GM18519 (cell line): ENCODE data around the gene OPRD1.
"Not testable (repeated sequence)": the region's sequence is repeated elsewhere in the genome, so short reads cannot be mapped to it uniquely, and the experiment has no call there.

Experiments used
- ATAC-seq: cut with Tn5 transposase; IDR thresholded peaks from one replicate; pipeline ENCODE4 v1.9.1; 2021; ENCODE audit warnings: mild to moderate bottlenecking, moderate library complexity; ENCODE audit not compliant: unreplicated experiment, low FRiP score

OPRD1 gene

DNA sequence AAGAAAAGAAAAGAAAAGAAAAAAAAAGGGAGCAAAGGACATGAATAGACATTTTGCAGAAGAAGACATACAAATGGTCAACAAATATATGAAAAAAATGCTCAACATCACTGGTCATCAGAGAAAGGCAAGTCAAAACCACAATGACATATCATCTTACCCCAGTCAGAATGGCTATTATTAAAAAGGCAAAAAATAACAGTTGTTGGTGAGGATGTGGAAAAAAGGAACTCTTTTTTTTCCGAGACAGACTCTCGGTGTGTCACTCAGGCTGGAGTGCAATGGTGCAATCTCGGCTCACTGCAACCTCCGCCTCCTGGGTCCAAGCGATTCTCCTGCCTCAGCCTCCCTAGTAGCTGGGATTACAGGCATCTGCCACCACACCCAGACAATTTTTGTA is 63.2 kb downstream of the OPRD1 start:
- ATAC-seq, result not testable (repeated sequence)

GRCh38 chr1:28877132-28877781 is 65.3 kb downstream of the OPRD1 start:
- no peak for ATAC-seq

DNA sequence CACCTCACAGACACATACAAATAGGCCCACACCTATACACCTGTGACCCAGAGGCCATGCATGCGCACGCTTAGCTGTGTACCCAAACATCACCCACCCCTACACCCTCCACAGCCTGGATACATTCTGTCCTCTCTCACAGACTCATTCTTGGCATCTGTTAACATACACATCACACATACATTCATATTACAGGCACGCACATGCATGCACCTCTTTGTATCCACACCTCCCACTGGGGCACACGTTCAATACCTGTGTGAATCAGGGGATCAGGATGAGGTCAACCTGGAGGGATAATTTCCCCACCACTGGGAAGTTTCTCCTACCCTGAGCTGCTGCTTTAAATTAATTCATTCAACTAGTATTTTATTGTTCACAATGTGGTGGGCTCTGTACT is 66.8 kb downstream of the OPRD1 start:
- ATAC-seq, result no peak

DNA sequence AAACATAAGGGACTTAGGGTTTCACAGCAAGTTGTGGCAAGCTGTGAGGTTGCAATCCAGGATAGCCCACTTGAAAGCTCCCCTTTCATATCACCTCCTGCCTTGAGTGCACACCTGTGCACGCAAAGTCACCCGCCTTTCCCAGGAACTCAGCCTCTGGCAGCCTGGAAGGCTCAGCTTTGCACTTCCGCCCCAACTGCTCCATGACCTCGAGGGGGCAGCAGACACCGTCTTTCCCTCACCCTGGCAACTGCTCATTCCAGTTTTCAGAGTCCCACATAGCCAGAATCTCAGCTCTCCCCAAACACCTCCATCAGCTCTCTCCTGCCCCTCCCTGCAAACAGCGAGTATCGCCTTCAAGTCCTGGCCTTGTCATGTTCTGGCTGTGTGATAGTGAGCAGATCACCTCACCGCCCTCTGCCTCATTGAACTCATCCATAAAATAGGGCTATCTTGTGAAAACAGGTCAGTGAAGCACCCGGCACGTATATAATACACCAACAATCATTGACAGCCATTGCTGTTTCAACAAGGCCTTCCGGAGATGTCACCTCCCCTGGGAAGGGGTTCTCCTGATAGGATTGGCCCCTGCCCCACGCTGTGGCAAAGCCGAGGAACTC is 70.1 kb downstream of the OPRD1 start:
- ATAC-seq, result no peak

- no peak for ATAC-seq
Measured at GRCh38 chr1:28883242-28883616, 71.3 kb downstream of the OPRD1 start.

DNA sequence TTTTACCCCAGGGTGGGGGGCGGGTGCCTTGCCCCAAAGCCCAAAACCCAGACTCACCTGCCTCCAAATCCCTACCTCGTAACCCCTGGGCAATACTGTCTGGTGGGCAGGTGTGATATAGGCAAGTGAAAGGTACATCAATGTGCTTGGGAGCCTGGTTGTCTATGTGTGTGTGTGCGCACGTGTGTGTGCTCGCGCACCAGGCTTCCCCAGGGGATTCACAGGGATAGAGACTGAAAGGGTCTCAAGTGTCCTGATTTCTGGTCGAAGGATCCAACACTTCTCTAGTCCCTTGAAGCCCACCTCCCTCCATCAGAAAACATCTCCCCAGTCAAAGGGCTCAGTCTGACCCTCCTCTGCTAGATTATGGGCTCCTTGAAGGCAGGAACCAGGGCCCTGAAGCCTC is 73.5 kb downstream of the OPRD1 start:
- ATAC-seq, result no peak

DNA sequence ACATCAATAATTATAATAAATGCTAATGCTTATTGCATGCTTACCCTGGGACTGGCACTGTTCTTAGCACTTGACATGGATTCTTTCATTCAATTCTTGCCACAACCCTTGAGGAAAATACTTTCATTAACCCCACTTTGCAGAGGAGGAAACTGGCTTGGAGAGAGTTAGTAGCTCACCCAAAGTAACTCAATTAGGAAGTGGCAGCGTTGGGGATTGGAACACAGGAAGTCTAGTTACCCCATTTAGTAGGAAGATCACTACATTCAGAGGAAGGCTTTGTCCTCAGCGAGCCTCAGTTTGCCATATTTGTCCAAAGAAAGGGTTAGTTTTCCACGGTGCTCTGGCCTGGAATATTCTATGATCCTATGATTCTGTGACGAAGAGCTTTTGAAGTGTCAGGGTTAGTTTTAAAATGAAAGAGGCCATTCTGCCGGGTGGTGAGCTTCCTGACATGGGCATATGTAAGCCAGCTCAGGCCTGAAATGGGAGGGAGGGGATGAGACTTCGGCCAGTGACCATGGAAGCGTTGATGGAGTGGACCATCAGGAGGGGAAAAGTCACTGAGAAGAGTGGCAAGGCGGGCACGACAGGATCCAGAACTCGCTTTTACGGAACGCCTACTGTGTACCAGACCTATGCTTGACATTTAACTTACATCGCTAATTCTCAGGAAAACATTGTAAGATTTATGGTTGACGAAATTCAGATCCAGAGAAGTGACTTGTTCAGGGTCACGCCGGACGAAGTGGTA is 74.2 kb downstream of the OPRD1 start:
- no peak for ATAC-seq

DNA sequence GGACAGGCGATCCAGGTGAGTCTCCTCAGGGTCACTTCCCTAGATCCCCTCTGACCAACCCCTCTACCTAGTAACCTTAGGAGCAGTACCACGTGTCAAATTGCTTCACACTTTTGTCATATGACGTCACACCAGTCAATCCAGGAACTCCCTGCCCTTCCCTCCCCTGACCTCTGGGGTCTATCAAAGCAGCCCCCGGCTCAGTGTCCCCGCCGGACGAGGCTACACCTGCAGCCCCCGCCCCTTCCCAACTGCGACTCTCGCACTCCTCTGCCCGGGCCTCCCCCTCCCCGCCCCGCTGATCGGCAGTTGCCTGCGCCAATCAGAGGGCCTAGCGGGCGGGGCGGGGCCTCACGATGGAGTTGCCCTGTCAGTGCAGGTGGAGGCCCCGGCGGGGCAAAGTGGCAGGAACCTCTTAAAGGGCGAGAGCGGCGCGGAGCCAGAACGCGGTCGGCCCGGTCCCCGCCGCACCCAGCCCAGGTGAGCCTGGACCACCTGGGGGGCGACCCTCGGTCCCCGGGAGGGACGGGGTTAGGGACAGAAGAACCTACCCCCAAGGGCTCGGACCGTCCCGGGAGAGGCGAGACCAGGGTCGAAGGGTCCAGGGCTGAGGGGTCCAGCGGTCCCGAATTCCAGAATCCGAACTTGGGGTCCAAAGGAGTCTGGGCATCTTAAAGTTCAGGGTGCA is 74.9 kb downstream of the OPRD1 start:
- no peak for ATAC-seq

DNA sequence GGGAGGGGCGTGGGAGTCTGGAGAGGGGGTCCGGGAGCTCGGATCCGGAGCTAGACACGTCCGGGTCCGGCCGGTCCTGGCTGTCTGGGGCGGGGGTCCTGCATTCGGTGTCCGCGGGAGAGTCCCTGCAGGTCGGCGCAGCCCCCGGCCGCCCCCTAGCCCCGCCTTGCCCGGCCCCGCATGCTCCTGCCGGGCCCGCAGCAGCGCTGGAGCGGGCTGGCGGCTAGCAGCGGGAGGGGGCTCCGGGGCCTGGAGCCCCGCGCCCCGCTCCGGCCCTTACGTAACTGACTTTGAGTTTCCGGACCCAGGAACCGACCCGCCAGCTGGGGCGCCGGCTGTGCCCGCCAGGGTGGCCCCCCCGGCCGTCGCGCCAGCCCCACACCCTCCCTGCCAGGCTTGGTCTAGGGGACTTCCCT is 75.5 kb downstream of the OPRD1 start:
- no peak for ATAC-seq

DNA sequence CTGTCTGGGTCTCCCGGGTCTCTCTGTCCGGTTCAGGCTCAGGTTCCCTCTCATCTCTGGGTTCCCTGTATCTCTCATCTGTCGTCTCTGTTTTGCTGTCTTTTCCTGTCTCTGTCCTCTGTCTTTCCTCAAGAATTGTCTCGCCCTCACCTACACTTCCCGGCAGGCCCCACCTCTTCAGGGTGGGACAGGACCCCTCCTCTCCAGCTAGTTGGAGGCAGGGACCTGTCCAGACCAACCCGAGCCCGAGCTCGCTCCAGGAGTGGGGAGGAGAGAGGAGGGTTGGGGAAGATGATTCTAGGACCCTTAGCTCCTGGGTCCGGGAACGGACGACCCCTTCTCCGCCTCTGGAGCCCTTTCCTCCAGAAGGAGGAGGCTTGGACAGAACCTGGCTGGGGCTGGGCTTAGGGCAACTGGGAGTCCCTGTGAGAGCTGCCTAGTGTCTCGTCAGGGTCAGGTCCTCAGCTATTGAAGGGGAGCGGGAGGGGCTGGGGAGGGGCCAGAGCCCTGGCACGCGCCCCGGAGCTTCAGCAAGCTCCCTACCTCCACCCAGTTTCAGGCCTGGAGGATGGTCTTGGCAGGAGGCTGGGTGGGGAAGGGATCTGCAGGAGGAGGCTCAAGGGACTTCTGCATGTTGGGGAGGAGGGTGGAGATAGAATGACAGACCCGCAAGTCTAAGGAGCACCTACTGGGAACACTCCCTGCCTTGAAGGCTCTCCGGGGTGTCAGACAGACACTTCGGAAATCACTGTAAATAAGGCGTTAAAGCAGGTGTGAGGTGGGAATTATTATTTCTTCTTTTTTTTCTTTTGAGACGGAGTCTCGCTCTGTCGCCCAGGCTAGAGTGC is 76.1 kb downstream of the OPRD1 start:
- ATAC-seq, result no peak

GRCh38 chr1:28888915-28889314 is 76.9 kb downstream of the OPRD1 start:
- no peak for ATAC-seq

DNA sequence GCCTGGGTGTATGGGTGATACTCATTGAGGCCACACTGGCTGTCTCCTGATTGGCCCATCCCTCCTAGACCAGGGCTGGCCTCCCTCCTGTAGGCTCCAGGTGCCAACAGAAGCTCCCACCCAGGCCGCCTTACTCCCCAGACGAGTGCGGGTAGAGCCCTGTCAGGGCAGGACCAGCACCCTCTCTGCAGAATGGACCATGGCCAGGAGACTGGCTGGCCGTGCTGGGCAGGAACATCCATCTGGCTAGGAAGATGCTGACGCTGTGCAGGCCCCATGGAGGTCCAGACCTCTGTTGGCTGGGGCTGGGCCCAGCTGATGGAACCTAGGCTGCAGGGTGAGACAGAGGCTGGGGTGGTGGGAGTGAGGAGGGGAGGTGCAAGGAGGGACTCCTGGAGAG is 77.4 kb downstream of the OPRD1 start:
- ATAC-seq, result no peak

GRCh38 chr1:28890435-28890834 is 78.5 kb downstream of the OPRD1 start:
- no peak for ATAC-seq

DNA sequence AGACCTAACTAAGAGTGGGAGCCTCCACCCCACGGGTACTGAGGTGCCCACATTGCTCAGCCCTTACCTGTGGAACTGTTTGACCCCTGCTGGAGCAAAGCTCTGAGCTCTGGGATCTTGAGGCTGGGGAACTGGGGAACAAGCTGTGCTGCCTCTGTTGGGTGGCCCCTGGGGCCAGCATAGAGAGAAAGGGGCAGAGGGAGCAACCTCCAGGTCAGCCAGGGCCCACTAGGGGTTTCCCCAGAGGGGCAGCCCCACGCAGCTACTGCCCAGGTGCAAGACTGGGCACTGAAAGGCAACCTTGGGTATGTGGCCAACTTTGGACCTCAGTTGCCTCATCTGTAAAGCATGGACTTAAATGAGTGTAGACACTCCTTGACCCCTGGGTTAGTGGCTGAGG is 78.9 kb downstream of the OPRD1 start:
- no peak for ATAC-seq

DNA sequence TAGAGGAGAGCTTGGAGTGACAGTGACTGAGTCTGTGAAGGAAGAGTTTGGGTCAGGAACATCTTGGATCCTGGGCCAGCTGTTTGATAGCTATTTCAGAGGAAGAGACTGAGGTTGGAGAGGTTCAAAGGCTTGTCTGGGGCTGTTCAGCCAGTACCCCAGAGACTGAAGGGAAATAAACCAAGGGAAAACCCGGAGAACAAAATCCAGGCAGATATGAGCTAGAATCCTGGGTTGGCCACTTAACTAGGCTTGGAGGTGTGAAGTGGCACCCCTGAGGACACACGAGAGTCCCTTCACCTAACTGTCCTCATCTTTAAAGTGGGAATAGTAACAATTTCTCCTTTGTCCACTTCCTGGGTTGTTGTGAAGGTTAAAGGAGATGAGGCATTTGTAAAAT is 79.3 kb downstream of the OPRD1 start:
- ATAC-seq, result no peak

GRCh38 chr1:28893403-28894102 is 81.6 kb downstream of the OPRD1 start:
- no peak for ATAC-seq

GRCh38 chr1:28894785-28895184 is 82.8 kb downstream of the OPRD1 start:
- no peak for ATAC-seq

DNA sequence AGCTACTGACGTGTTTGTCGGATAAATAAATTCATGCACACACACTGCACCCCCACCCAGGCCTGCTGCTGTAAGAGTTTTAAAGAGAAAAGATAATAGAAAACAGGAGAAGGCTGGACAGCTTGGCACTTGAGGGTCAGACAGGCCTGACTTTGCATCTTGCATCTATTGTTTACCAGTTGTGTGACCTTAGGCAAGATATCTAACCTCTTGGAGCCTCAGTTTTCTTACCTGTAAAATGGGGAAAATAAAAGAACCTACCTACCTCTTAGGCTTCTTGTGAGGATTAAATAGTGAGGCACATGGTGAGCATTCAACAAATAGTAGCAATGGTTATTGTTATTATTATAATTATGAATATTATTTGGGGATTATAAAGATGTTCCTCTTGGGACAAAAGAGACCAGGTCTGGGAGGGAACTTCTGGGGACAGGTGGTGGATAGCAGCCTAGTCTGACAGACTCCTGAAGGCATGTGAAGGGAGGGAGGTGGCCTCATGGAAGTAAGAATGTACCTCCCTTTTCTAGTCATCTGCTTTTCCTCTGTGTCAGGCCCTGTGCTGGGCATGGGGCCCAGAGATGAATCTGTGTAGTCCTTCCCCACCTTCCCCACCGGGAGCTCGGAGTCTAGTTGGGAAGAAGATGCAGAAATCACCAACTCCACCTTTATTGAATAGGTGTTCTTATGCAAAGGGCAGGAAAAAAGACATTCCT is 84.1 kb downstream of the OPRD1 start:
- no peak for ATAC-seq

GRCh38 chr1:28896609-28896986 is 84.6 kb downstream of the OPRD1 start:
- ATAC-seq, result no peak
